Measurements from ENCODE around the gene HEPHL1. TPM values are rescaled to one million over a fixed set of nuclear protein-coding genes. Genes with fewer than 3 reads are reported as not detected.

HEPHL1 gene
- total and polyA plus RNA-seq, 2 experiments from 2014 or later = 0.07 to 0.21 TPM

DNA sequence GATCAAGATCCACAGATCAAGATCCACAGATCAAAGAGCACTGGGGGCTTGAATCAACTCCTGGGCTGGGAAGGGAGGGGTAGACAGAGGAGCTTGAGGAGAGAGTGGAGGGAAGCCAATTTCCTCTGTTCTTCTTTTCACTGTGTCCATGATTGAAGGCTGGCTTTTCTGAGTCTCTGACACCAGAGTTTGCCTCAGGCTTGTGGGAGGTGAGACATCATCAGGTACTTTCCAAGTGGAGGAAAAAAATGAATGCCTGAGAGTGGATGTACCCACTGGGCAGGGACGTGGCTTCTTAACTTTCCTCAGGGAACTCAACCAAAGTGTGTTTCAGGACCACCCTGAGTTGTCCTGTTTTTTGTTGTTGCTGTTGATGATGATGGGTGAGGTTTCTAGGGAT, 11.0 kb upstream of the HEPHL1 start:
- H3K9me3 Mint-ChIP-seq = peaks cover 11% of the 10 kb centered on the region
- DNase-seq (ENCODE audit: low spot score) (no peak), ATAC-seq (no peak)
- no peak overlapping the region for H3K27ac Mint-ChIP-seq
- H3K79me2 ChIP-seq (replicated peaks; ENCODE audit: insufficient read depth) = no peaks in the 10 kb centered on the region
- H4K20me1 ChIP-seq (replicated peaks; ENCODE audit: insufficient read depth) = no peaks in the 10 kb centered on the region
- H3K4me1 ChIP-seq (ENCODE audit: insufficient read depth) = no peaks in the 10 kb centered on the region
- H3K4me1 Mint-ChIP-seq = no peaks in the 10 kb centered on the region
- 0 out of 2 replicates have a peak, but pooled peaks cover 4% of the 10 kb centered on the region for H3K9me2 ChIP-seq (ENCODE audit: insufficient read depth)
- H2AFZ ChIP-seq = no peak overlapping the region
- H3K36me3 Mint-ChIP-seq (ENCODE audit: low read depth) = no peaks in the 10 kb centered on the region
- no peak overlapping the region for H3K27ac ChIP-seq (ENCODE audit: low read depth)
- peaks cover 4% of the 10 kb centered on the region for H3K27me3 Mint-ChIP-seq (ENCODE audit: insufficient read depth, low read depth, poor library complexity)
- no peaks in the 10 kb centered on the region for H3F3A ChIP-seq (replicated peaks; ENCODE audit: low read depth)
- no peaks in the 10 kb centered on the region for H3K27me3 ChIP-seq (ENCODE audit: insufficient read depth)
- TF ChIP-seq ZNF331 (CRISPR knock-in tag; IDR thresholded peaks at IDR 0.05; ENCODE audit: low read depth) (no peak), STAT1 (IDR thresholded peaks at IDR 0.05; ENCODE audit: unreplicated experiment) (no peak), NANOG (IDR thresholded peaks at IDR 0.05; ENCODE audit: borderline replicate concordance) (no peak), ZNF114 (CRISPR knock-in tag; IDR thresholded peaks at IDR 0.05) (no peak)
- TF ChIP-seq, protein P1, sequence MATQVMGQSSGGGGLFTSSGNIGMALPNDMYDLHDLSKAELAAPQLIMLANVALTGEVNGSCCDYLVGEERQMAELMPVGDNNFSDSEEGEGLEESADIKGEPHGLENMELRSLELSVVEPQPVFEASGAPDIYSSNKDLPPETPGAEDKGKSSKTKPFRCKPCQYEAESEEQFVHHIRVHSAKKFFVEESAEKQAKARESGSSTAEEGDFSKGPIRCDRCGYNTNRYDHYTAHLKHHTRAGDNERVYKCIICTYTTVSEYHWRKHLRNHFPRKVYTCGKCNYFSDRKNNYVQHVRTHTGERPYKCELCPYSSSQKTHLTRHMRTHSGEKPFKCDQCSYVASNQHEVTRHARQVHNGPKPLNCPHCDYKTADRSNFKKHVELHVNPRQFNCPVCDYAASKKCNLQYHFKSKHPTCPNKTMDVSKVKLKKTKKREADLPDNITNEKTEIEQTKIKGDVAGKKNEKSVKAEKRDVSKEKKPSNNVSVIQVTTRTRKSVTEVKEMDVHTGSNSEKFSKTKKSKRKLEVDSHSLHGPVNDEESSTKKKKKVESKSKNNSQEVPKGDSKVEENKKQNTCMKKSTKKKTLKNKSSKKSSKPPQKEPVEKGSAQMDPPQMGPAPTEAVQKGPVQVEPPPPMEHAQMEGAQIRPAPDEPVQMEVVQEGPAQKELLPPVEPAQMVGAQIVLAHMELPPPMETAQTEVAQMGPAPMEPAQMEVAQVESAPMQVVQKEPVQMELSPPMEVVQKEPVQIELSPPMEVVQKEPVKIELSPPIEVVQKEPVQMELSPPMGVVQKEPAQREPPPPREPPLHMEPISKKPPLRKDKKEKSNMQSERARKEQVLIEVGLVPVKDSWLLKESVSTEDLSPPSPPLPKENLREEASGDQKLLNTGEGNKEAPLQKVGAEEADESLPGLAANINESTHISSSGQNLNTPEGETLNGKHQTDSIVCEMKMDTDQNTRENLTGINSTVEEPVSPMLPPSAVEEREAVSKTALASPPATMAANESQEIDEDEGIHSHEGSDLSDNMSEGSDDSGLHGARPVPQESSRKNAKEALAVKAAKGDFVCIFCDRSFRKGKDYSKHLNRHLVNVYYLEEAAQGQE (IDR thresholded peaks at IDR 0.05; ENCODE audit: unreplicated experiment) = no peak
- TF ChIP-seq, protein P2, sequence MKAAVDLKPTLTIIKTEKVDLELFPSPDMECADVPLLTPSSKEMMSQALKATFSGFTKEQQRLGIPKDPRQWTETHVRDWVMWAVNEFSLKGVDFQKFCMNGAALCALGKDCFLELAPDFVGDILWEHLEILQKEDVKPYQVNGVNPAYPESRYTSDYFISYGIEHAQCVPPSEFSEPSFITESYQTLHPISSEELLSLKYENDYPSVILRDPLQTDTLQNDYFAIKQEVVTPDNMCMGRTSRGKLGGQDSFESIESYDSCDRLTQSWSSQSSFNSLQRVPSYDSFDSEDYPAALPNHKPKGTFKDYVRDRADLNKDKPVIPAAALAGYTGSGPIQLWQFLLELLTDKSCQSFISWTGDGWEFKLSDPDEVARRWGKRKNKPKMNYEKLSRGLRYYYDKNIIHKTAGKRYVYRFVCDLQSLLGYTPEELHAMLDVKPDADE (IDR thresholded peaks at IDR 0.05) = no peak
- H3K36me3 ChIP-seq (ENCODE audit: insufficient read depth) = peaks cover under 1% of the 10 kb centered on the region; the same call in 1 of the 2 replicates
- no peak overlapping the region for H3K4me3 Mint-ChIP-seq
- no peak overlapping the region for H3K4me3 ChIP-seq
- no peak overlapping the region for H3K4me2 ChIP-seq

DNA sequence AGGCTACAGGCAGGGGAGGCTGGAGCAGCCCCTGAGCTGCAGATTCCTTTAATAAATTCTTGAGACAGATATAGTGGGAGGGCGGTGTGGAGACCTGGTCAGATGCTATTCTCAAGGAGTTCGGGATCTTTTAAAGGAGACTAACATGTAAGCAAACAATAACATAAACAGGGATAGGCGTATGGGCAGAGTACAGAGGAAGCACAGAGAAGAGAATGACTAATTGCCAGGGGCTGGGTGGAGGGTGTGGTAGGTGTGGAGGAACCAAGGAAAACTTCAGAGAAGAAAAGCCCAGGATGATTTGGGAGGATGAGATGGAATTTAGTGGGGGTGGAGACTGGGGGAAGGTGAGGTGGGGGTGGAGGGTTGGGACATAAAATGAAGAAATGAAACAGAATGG, 9.7 kb upstream of the HEPHL1 start:
- Mint-ChIP-seq H3K4me1 (no peaks in the 10 kb centered on the region), H3K27me3 (ENCODE audit: insufficient read depth, low read depth, poor library complexity) (peaks cover 4% of the 10 kb centered on the region), H3K4me3 (no peak overlapping the region), H3K9me3 (peaks cover 17% of the 10 kb centered on the region), H3K27ac (no peak overlapping the region), H3K36me3 (ENCODE audit: low read depth) (no peaks in the 10 kb centered on the region)
- H3F3A ChIP-seq (replicated peaks; ENCODE audit: low read depth) = no peaks in the 10 kb centered on the region
- H3K27me3 ChIP-seq (ENCODE audit: insufficient read depth) = no peaks in the 10 kb centered on the region
- H3K4me1 ChIP-seq (ENCODE audit: insufficient read depth) = no peaks in the 10 kb centered on the region
- no peak overlapping the region for H3K27ac ChIP-seq (ENCODE audit: low read depth)
- 0 out of 2 replicates have a peak, but pooled peaks cover 4% of the 10 kb centered on the region for H3K9me2 ChIP-seq (ENCODE audit: insufficient read depth)
- H2AFZ ChIP-seq = no peak overlapping the region
- no peak overlapping the region for H3K4me3 ChIP-seq
- peaks cover 3% of the 10 kb centered on the region; the same call in 1 of the 2 replicates for H3K36me3 ChIP-seq (ENCODE audit: insufficient read depth)
- no peaks in the 10 kb centered on the region for H4K20me1 ChIP-seq (replicated peaks; ENCODE audit: insufficient read depth)
- H3K4me2 ChIP-seq = no peak overlapping the region
- no peaks in the 10 kb centered on the region for H3K79me2 ChIP-seq (replicated peaks; ENCODE audit: insufficient read depth)
- DNase-seq (ENCODE audit: low spot score) (no peak), ATAC-seq (no peak)
- TF ChIP-seq, protein P3, sequence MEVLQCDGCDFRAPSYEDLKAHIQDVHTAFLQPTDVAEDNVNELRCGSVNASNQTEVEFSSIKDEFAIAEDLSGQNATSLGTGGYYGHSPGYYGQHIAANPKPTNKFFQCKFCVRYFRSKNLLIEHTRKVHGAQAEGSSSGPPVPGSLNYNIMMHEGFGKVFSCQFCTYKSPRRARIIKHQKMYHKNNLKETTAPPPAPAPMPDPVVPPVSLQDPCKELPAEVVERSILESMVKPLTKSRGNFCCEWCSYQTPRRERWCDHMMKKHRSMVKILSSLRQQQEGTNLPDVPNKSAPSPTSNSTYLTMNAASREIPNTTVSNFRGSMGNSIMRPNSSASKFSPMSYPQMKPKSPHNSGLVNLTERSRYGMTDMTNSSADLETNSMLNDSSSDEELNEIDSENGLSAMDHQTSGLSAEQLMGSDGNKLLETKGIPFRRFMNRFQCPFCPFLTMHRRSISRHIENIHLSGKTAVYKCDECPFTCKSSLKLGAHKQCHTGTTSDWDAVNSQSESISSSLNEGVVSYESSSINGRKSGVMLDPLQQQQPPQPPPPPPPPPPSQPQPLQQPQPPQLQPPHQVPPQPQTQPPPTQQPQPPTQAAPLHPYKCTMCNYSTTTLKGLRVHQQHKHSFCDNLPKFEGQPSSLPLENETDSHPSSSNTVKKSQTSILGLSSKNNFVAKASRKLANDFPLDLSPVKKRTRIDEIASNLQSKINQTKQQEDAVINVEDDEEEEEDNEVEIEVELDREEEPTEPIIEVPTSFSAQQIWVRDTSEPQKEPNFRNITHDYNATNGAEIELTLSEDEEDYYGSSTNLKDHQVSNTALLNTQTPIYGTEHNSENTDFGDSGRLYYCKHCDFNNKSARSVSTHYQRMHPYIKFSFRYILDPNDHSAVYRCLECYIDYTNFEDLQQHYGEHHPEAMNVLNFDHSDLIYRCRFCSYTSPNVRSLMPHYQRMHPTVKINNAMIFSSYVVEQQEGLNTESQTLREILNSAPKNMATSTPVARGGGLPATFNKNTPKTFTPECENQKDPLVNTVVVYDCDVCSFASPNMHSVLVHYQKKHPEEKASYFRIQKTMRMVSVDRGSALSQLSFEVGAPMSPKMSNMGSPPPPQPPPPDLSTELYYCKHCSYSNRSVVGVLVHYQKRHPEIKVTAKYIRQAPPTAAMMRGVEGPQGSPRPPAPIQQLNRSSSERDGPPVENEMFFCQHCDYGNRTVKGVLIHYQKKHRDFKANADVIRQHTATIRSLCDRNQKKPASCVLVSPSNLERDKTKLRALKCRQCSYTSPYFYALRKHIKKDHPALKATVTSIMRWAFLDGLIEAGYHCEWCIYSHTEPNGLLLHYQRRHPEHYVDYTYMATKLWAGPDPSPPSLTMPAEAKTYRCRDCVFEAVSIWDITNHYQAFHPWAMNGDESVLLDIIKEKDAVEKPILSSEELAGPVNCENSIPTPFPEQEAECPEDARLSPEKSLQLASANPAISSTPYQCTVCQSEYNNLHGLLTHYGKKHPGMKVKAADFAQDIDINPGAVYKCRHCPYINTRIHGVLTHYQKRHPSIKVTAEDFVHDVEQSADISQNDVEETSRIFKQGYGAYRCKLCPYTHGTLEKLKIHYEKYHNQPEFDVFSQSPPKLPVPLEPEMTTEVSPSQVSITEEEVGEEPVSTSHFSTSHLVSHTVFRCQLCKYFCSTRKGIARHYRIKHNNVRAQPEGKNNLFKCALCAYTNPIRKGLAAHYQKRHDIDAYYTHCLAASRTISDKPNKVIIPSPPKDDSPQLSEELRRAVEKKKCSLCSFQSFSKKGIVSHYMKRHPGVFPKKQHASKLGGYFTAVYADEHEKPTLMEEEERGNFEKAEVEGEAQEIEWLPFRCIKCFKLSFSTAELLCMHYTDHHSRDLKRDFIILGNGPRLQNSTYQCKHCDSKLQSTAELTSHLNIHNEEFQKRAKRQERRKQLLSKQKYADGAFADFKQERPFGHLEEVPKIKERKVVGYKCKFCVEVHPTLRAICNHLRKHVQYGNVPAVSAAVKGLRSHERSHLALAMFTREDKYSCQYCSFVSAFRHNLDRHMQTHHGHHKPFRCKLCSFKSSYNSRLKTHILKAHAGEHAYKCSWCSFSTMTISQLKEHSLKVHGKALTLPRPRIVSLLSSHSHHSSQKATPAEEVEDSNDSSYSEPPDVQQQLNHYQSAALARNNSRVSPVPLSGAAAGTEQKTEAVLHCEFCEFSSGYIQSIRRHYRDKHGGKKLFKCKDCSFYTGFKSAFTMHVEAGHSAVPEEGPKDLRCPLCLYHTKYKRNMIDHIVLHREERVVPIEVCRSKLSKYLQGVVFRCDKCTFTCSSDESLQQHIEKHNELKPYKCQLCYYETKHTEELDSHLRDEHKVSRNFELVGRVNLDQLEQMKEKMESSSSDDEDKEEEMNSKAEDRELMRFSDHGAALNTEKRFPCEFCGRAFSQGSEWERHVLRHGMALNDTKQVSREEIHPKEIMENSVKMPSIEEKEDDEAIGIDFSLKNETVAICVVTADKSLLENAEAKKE (CRISPR knock-in tag; IDR thresholded peaks at IDR 0.05) = no peak
- TF ChIP-seq, protein P4, sequence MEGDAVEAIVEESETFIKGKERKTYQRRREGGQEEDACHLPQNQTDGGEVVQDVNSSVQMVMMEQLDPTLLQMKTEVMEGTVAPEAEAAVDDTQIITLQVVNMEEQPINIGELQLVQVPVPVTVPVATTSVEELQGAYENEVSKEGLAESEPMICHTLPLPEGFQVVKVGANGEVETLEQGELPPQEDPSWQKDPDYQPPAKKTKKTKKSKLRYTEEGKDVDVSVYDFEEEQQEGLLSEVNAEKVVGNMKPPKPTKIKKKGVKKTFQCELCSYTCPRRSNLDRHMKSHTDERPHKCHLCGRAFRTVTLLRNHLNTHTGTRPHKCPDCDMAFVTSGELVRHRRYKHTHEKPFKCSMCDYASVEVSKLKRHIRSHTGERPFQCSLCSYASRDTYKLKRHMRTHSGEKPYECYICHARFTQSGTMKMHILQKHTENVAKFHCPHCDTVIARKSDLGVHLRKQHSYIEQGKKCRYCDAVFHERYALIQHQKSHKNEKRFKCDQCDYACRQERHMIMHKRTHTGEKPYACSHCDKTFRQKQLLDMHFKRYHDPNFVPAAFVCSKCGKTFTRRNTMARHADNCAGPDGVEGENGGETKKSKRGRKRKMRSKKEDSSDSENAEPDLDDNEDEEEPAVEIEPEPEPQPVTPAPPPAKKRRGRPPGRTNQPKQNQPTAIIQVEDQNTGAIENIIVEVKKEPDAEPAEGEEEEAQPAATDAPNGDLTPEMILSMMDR (conservative IDR thresholded peaks at IDR 0.05; ENCODE audit: low read depth in 2 of 2) = no peak
- no peak for TF ChIP-seq EZH2phosphoT487 (IDR thresholded peaks at IDR 0.05; ENCODE audit: unreplicated experiment)
- TF ChIP-seq CREB1 (CRISPR knock-in tag; IDR thresholded peaks at IDR 0.05; ENCODE audit: low read depth) = no peak
